HG02610 (cell line): ENCODE measurements around the gene CRCP.
"Not testable (repeated sequence)": the region's sequence is repeated elsewhere in the genome, so short reads cannot be mapped to it uniquely, and the experiment has no call there.

Experiments
- ATAC-seq: cut with Tn5 transposase; IDR thresholded peaks from one replicate; pipeline ENCODE4 v1.9.1; 2021; ENCODE audit warnings: mild to moderate bottlenecking, moderate library complexity; ENCODE audit not compliant: unreplicated experiment

Gene CRCP

GRCh38 chr7:66105263-66105748 lies 9.3 kb upstream of the CRCP start:
- no peak for ATAC-seq

GRCh38 chr7:66108410-66108809 lies 6.2 kb upstream of the CRCP start:
- ATAC-seq, result not testable (repeated sequence)

DNA sequence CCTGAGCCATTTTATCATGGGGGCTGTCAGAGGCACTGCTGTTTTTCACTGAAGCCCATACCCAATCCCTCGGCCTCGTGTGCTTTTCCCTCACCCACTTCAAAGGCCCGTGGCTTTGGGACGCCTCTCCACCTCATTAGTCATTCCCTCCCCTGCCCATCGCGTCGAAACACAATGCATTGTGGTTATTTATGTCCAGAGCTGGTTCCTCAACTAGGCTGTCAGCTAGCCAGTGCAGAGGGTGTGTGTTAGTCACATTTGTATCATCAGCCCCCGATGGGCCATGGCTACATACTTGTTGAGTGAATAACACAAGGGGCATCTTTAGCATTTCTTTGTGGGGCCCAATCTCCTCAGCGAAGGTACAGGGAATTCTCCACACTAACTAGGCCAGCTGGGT lies 3.8 kb upstream of the CRCP start:
- no peak for ATAC-seq

GRCh38 chr7:66116680-66117420 lies 2.2 kb downstream of the CRCP start:
- not testable (repeated sequence) for ATAC-seq

DNA sequence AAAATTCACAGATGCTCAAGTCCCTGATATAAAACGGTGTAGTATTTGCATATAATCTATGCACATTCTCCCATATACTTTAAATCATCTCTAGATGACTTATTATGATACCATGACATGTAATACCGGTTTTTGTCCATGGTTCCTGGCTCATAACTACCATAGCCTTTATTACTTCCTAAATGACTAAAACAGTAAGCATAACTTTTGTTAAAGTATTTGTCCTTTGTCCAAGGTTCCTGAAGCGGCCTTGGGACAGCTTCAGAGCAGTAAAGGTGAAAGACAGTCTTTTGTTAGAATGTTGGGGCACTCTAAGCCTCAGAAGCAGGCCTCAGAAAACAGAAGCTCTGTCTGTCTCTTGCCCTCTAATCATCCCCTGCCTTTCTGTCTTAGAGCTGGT lies 4.0 kb downstream of the CRCP start:
- ATAC-seq, result no peak

DNA sequence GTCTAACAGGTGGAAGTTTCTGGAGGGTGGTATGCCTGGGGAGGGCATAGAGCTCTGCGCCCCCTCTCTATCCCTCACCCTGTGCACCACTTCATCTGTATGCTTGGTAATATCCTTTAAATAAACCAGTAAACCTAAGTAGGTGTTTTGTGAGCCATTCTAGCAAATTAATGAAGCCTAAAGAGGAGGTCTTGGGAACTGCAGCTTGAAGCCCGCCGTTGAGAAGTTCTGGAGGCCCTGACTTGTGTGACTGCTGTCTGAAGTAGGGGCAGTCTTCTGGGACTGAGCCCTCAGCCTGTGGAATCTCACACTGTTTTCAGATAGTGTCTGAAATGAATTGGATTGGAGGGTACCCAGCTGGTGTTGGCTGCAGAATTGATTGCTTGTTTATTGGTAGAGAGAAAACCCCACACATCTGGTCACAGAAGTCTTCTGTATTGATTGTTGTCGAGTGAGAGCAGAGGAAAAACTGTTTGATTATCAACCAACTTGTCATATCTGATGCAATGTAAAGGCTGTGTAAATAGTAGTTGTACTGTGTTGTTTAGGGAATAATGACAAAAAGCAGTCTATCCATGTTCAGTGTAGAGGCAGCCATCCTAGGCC lies 4.7 kb downstream of the CRCP start:
- ATAC-seq, result no peak

DNA sequence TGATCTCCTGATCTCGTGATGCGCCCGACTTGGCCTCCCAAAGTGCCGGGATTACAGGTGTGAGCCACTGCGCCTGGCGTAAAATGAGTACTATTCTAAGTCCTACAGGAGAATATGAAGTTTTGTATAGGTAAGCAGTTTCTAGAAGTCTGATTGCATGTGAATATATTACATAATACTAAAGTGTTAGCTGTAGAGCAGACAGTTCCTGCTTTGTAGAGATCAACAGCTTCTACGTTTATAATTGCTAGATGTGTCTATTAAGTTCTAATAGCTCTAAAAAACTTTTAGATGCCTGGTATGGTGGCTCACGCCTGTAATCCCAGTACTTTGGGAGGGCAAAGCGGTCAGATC lies 8.5 kb downstream of the CRCP start:
- ATAC-seq, result no peak

DNA sequence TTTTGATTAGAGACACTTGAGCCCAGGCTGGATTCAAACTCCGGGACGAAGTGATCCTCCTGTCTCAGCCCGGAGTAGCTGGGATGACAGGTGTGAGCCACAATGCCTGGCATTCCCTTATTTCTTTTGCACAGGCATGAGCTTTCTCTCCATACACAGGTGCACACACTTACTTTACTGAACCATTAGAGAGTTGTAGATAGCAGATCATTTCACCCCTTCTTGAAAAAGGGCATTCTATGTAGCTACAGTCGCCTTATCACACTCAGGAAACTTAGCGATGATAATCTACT lies 9.9 kb downstream of the CRCP start:
- ATAC-seq, result not testable (repeated sequence)

DNA sequence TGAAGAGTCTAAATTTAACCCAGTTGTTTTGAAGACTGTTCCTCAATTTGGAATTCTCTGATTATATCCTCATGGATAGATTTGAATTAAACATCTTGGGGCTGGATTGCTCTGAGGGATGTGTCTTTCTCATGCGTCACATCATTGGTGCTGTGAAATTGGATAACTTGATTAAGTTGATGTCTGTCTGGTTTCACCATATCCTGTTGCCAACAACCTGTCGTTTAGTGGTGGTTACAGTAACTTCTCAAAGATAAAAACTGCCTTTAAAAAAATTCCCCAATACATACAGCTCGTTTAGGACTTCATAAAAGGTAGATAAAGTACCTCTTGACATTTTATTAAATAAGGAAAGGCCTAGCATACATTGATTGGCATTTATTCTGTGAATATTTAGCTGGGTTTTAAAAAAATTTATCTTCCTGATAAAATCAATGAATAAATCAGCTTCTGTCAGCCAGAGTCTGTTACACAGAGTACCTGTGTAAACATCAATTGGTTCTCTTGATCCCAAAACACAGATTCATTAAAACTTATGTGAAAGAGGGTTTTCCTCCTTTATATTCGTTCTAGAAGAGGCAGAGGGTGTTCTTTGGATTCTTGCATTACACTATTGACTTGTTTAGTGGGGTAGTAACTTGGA lies 10.5 kb downstream of the CRCP start:
- no peak for ATAC-seq

DNA sequence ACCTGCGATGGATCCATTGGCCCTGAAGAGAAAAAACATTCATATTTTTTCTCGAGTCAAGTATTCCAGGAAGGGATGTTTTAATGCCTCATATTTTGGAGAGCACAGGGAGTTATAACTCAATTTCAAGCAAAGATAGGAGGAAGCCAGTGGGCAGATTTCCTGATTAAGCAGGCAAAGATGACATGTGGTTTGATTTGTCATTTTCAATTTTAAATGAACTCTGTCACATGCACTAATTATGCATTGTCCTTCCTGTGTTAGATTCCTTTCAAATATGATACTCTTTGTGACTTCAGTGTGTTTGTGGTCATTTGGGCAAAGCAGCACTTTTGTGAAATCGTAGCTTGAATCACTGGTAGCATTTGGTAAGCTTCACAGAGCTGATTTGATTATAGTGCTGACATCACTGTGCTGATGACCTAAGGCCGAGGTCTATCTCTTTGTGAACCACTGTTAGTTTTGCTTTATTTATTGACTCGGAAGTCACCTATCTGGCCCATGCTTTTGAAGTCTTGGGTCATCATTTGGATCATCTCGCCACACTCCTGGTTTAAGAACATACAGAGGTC lies 11.2 kb downstream of the CRCP start:
- ATAC-seq, result not testable (repeated sequence)

- ATAC-seq, result not testable (repeated sequence)
Observed at GRCh38 chr7:66127172-66127571, 12.5 kb downstream of the CRCP start.

- ATAC-seq, result no peak
Observed at GRCh38 chr7:66138994-66139752, 24.5 kb downstream of the CRCP start.

GRCh38 chr7:66140924-66141323 lies 26.3 kb downstream of the CRCP start:
- ATAC-seq, result no peak

GRCh38 chr7:66142334-66142733 lies 27.7 kb downstream of the CRCP start:
- no peak for ATAC-seq

- no peak for ATAC-seq
Observed at GRCh38 chr7:66142996-66143395, 28.3 kb downstream of the CRCP start.

DNA sequence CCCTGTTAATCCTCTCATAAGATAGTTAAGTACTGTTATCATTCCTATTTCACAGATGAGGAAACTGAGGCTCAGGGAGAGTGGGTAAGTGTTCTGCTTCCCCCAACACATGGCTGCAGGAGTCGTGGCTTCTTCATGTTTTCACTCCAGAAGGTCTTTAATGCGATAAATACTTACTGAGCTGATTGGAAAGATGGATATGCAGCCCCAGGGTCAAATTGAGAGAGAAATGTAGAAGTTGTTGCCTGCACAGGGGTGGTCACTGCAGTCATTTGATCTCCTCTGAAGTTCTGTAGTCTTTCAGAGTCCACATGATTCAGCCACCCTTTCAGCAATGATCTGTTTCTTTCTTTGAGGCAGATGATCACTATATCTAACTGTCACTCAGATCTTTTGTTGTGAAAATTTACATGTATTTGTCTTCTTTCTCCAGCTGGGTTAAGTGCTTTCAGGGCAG lies 29.3 kb downstream of the CRCP start:
- ATAC-seq, result no peak

- ATAC-seq, result no peak
Observed at GRCh38 chr7:66145400-66146104, 30.9 kb downstream of the CRCP start.

GRCh38 chr7:66146701-66147100 lies 32.1 kb downstream of the CRCP start:
- no peak for ATAC-seq

- ATAC-seq, result not testable (repeated sequence)
Observed at GRCh38 chr7:66147657-66148056, 33.0 kb downstream of the CRCP start.

DNA sequence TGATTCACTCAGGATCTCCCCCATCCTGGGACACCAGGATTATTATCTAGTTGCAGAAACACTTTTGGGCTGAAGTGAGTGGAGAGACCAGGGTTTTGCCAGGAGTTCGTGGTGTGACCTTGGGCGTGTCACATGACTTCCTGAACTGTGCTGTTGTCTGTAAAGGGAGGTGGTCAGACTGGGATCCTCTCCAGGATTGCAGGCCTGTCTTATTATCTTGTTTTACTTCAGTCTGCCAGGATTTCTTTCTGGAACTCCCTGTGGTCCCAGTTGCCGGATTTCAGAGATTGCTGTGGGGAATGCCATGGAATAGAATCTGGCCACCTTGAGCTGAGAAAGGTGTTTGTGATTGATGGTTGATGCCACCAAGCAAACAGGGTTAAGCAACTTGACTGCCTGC lies 35.8 kb downstream of the CRCP start:
- no peak for ATAC-seq
